Measurements from ENCODE around the gene VPS29. TPM values are rescaled to one million over a fixed set of nuclear protein-coding genes. Genes with fewer than 3 reads are reported as not detected.
A peak's percentile ranks its signal among the peaks of the same experiment; 100 is the strongest.

Gene VPS29
- total RNA-seq, 2 experiments from 2014 or later = 132 to 145 TPM

- Mint-ChIP-seq H3K27ac (no peak overlapping the region), H3K9me3 (no peaks in the 10 kb centered on the region), H3K4me1 (peaks cover 3% of the 10 kb centered on the region), H3K4me3 (no peak overlapping the region), H3K36me3 (ENCODE audit: low read depth) (no peaks in the 10 kb centered on the region), H3K27me3 (no peaks in the 10 kb centered on the region)
- ChIA-PET CTCF (interaction anchor here (2.2 kb wide), 1 partner anchor 83 kb away, joined by 6 read pairs; no protein-coding TSS in a partner anchor), POLR2A (no interaction called here)
- DNase-seq = no peak
Observed at GRCh38 chr12:110516995-110517394, 15.1 kb upstream of the VPS29 start.

DNA sequence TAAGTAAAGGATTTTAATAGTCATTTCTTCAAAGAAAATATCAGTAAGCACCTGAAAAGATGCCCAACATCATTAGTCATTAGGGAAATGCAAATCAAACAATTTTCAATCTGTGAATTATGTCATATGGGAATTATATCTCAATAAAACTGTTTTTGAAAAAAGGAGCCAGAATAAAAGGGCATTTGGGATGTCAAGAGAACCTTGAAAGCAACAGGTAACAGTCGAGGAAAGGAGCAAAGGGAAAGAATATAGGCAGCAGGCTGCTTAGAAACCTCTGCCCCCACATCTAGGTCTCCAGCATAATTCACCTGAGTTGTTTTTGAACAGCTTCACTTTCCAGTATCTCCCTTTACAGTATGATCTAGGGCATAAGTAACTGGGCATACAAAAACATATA lies 12.5 kb upstream of the VPS29 start:
- ChIA-PET CTCF (interaction anchor here (1.7 to 2.7 kb wide), 4 partner anchors 11 to 88 kb away, joined by 8 to 11 read pairs (median 10); partner anchors contain the start of genes FAM216A, RAD9B and VPS29), POLR2A (no interaction called here)
- H3K36me3 Mint-ChIP-seq (ENCODE audit: low read depth) = no peaks in the 10 kb centered on the region
- H3K4me3 Mint-ChIP-seq = no peak overlapping the region
- no peak overlapping the region for H3K27ac Mint-ChIP-seq
- H3K9me3 Mint-ChIP-seq = no peaks in the 10 kb centered on the region
- no peaks in the 10 kb centered on the region for H3K27me3 Mint-ChIP-seq
- DNase-seq = no peak
- no peaks in the 10 kb centered on the region for H3K4me1 Mint-ChIP-seq

DNA sequence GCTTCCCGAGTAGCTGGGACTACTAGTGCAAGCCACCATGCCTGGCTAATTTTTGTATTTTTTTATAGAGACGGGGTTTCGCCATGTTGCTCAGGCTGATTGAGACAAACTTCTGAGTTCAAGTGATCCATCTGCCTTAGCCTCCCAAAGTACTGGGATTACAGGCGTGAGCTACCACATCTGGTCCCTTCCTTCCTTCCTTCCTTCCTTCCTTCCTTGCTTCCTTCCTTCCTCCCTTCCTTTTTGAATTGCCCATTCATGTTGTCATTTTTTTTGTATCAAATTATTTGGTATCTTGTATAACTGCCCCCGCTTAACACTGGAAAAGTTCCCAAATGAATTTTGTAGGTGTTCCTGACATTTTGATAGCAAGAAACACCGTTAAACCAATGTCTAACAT lies 11.9 kb upstream of the VPS29 start:
- Mint-ChIP-seq H3K36me3 (ENCODE audit: low read depth) (no peaks in the 10 kb centered on the region), H3K9me3 (no peaks in the 10 kb centered on the region), H3K4me1 (no peaks in the 10 kb centered on the region), H3K4me3 (no peak overlapping the region), H3K27me3 (no peaks in the 10 kb centered on the region), H3K27ac (no peak overlapping the region)
- ChIA-PET POLR2A (no interaction called here), CTCF (interaction anchor here (0.5 to 2.7 kb wide), 6 partner anchors 11 to 88 kb away, joined by 3 to 11 read pairs (median 8); partner anchors contain the start of genes FAM216A, RAD9B and VPS29)
- DNase-seq = no peak

DNA sequence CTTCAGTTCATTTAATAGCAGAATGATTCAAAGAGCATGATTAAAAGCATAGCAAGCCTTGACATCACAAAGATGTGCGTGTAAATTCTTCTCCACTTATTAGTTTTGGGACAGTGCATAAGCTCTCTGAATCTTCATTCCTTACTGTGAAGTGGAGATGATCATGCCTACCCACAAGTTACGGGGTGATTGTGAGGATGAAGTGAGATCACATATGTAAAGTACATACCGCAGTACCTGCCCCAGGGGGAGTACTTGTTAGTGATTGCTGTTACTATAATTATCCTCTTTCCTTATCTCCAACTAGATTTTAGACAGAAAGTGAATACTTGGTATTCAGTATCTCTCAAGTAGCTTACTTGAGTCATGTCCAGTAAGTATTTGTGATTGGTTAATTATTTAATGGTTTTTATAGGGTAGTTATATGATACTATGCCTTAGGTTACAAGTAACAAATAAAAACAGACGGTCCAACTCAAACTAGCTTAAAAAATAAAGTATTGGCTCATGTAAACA lies 6.2 kb upstream of the VPS29 start:
- Mint-ChIP-seq H3K27me3 (no peaks in the 10 kb centered on the region), H3K4me3 (no peak overlapping the region), H3K36me3 (ENCODE audit: low read depth) (peaks cover 6% of the 10 kb centered on the region), H3K27ac (no peak overlapping the region), H3K9me3 (no peaks in the 10 kb centered on the region), H3K4me1 (peaks cover 4% of the 10 kb centered on the region)
- POLR2A ChIA-PET = no interaction called here
- no peak for DNase-seq
- CTCF ChIA-PET = interaction anchor here (1.2 to 1.6 kb wide), 3 partner anchors 56 to 97 kb away, joined by 4 to 7 read pairs (median 4); no protein-coding TSS in a partner anchor

GRCh38 chr12:110505332-110505731 lies 3.4 kb upstream of the VPS29 start:
- peaks cover 20% of the 10 kb centered on the region for H3K4me1 Mint-ChIP-seq
- no peak overlapping the region for H3K27ac Mint-ChIP-seq
- ChIA-PET POLR2A (no interaction called here), CTCF (interaction anchor here (1.4 to 2.9 kb wide), 2 partner anchors 55 to 74 kb away, joined by 3 to 7 read pairs; partner anchors contain the start of gene ARPC3)
- peaks cover 23% of the 10 kb centered on the region for H3K36me3 Mint-ChIP-seq (ENCODE audit: low read depth)
- no peak for DNase-seq
- H3K4me3 Mint-ChIP-seq = no peak overlapping the region
- peaks cover 4% of the 10 kb centered on the region for H3K9me3 Mint-ChIP-seq
- H3K27me3 Mint-ChIP-seq = no peaks in the 10 kb centered on the region

DNA sequence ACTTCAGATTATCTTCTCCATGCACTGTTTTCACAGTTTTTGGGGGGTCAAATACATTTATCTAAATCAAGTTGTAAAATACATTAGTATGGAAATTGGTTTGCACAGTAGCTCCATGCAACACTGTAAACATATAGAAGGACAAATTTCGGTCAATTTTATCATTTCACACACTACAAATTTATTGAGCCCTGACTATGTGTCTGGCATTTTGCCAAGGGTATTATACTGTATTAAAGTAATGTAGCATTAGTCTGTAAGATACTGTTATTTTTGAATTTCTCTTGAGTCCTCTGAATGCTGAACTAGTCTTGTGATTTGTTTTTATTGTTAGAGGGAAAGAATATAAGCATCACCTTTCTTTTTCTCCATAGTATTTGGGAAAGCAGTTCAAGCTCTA lies 1.5 kb upstream of the VPS29 start:
- Mint-ChIP-seq H3K27ac (peak overlapping the region; percentile 96), H3K36me3 (ENCODE audit: low read depth) (peaks cover 35% of the 10 kb centered on the region), H3K4me1 (peaks cover 39% of the 10 kb centered on the region), H3K4me3 (no peak overlapping the region), H3K27me3 (no peaks in the 10 kb centered on the region), H3K9me3 (peaks cover 4% of the 10 kb centered on the region)
- POLR2A ChIA-PET = no interaction called here
- DNase-seq = no peak
- CTCF ChIA-PET = interaction anchor here (1.3 to 2.9 kb wide), 6 partner anchors 10 to 112 kb away, joined by 3 to 10 read pairs (median 5); partner anchors contain the start of genes ARPC3 and TCTN1

- Mint-ChIP-seq H3K4me3 (peak overlapping the region; percentile 94), H3K9me3 (peaks cover 4% of the 10 kb centered on the region), H3K36me3 (ENCODE audit: low read depth) (peaks cover 35% of the 10 kb centered on the region), H3K27me3 (no peaks in the 10 kb centered on the region), H3K4me1 (peaks cover 43% of the 10 kb centered on the region), H3K27ac (peak overlapping the region; percentile 96)
- ChIA-PET CTCF (interaction anchor here (1.3 to 2.5 kb wide), 5 partner anchors 9 to 52 kb away, joined by 3 to 12 read pairs (median 3); partner anchors contain the start of gene ARPC3), POLR2A (interaction anchor here (0.6 to 1.7 kb wide), 2 partner anchors 32 to 112 kb away, joined by 4 to 7 read pairs; partner anchors contain the start of gene TCTN1)
- DNase-seq = peak; percentile 46
Observed at GRCh38 chr12:110501399-110501751, 536 bp downstream of the VPS29 start.

GRCh38 chr12:110498984-110499706 lies 2.8 kb downstream of the VPS29 start:
- Mint-ChIP-seq H3K9me3 (peaks cover 4% of the 10 kb centered on the region), H3K4me1 (peaks cover 45% of the 10 kb centered on the region), H3K4me3 (peak overlapping the region; percentile 12), H3K36me3 (ENCODE audit: low read depth) (peaks cover 50% of the 10 kb centered on the region), H3K27ac (peak overlapping the region; percentile 25), H3K27me3 (no peaks in the 10 kb centered on the region)
- ChIA-PET POLR2A (no interaction called here), CTCF (interaction anchor here (0.6 to 1.2 kb wide), 3 partner anchors 9 to 767 kb away, joined by 3 to 5 read pairs (median 4); no protein-coding TSS in a partner anchor)
- DNase-seq = no peak

DNA sequence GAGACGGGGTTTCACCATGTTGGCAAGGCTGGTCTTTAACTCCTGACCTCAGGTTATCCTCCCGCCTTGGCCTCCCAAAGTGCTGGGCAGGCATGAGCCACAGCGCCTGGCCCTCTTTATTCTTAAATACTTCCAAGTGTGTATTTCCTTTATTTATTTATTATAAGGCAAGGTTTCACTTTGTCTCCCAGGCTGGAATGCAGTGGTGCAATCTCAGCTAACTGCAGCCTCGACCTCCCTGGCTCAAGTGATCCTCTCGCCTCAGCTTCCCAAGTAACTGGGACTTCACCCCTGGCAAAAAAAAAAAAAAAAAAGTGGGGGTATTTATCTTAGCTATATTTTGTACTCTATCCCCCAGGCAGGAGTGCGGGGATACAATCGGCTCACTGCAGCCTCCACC lies 26.5 kb downstream of the VPS29 start:
- Mint-ChIP-seq H3K27me3 (no peaks in the 10 kb centered on the region), H3K4me3 (no peak overlapping the region), H3K27ac (no peak overlapping the region), H3K36me3 (ENCODE audit: low read depth) (peaks cover 5% of the 10 kb centered on the region), H3K4me1 (peaks cover 15% of the 10 kb centered on the region), H3K9me3 (no peaks in the 10 kb centered on the region)
- no peak for DNase-seq
- ChIA-PET POLR2A (interaction anchor here (0.6 kb wide), 1 partner anchor 34 kb away, joined by 3 read pairs; no protein-coding TSS in a partner anchor), CTCF (interaction anchor here (0.7 to 1.2 kb wide), 2 partner anchors 23 to 25 kb away, joined by 3 read pairs; partner anchors contain the start of gene ARPC3)

DNA sequence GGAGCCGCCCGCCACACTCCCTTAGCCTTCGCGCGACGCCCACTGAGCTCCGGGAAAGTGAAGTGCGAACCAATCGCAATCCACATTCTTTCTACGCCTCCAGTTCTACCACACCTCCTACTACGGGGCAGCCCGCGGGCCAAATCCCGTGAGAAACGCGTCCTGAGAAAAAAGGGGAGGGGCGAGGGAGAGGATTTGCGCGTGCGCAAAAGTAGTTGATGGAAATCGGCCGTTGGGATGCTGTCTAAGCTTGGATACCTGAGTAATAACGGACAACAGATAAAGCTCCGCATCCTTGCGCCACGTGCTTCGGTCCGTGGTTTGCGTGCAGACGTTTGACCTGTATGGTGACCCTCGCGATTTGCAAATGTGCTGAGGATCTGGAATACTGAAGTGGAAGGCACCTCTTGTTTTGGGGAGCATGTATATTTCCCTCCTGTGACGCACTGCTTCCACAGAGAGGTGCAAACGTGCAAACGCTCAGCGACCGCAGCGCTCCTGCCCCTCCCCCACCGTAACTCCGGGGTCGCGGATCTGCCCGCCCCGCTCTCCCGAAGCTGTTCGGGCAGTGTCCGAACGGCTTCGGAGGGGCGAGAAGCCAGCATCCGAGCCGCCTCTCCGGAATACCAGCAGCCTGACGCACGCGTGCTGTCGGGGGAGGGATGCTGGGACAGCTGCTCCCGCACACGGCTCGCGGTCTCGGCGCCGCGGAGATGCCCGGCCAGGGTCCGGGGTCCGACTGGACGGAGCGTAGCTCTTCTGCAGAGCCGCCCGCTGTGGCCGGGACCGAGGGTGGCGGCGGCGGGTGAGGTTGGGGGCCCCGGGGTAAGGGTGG lies 33.5 kb downstream of the VPS29 start, which contains the start of the genes FAM216A and GPN3:
Gene FAM216A, plus strand, starts transcription at position 632 of the 835 bp plus-strand sequence. Its CDS starts 31 bp downstream, at position 663.
Gene GPN3, minus strand, starts transcription at position 44 of the 835 bp plus-strand sequence. CDS start 54 bp downstream, outside the sequence.
- Mint-ChIP-seq H3K9me3 (no peaks in the 10 kb centered on the region), H3K4me1 (peaks cover 43% of the 10 kb centered on the region), H3K27ac (peak within 1 kb of the TSS; percentile 97), H3K36me3 (ENCODE audit: low read depth) (peaks cover 10% of the 10 kb centered on the region), H3K4me3 (peak within 1 kb of the TSS; percentile 98), H3K27me3 (no peaks in the 10 kb centered on the region)
- POLR2A ChIA-PET = interaction anchor here (0.6 to 1.5 kb wide), 3 partner anchors 18 to 308 kb away, joined by 3 to 11 read pairs (median 7); partner anchors contain the start of gene ARPC3
- peak; percentile 98 for DNase-seq
- CTCF ChIA-PET = interaction anchor here (0.5 to 7.4 kb wide), 31 partner anchors 8 to 416 kb away, joined by 3 to 69 read pairs (median 4); partner anchors contain the start of genes ARPC3, RAD9B, TCTN1 and VPS29

DNA sequence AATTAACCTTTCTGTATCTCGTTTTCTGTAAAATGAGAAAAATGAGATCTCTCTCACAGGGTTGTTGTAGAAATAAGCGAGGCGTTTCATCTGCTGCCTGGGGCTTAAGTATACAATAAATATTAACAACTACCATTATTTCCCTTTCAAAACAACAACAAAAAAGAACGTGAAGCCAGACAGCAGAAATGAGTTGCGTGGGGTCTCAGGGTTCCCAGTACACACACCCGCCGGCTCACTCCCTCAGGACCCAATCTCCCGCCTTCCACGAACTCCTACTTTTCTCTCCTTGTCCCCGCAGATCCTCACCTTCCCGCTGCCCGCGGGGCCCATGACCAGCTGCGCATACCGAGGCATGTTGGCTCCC lies 34.1 kb downstream of the VPS29 start:
- Mint-ChIP-seq H3K4me1 (peaks cover 43% of the 10 kb centered on the region), H3K27me3 (no peaks in the 10 kb centered on the region), H3K36me3 (ENCODE audit: low read depth) (peaks cover 10% of the 10 kb centered on the region), H3K27ac (peak overlapping the region; percentile 97), H3K4me3 (peak overlapping the region; percentile 98), H3K9me3 (no peaks in the 10 kb centered on the region)
- POLR2A ChIA-PET = interaction anchor here (1.5 kb wide), 1 partner anchor 18 kb away, joined by 7 read pairs; the partner anchor contains the start of gene ARPC3
- no peak for DNase-seq
- CTCF ChIA-PET = interaction anchor here (0.9 to 7.4 kb wide), 16 partner anchors 9 to 218 kb away, joined by 3 to 69 read pairs (median 6); partner anchors contain the start of genes ARPC3, RAD9B, TCTN1 and VPS29

GRCh38 chr12:110466791-110467190 lies 35.1 kb downstream of the VPS29 start:
- H3K9me3 Mint-ChIP-seq = no peaks in the 10 kb centered on the region

More at GRCh38 chr12:110466791-110467190, 35.1 kb downstream of the VPS29 start:
- CTCF ChIA-PET = interaction anchor here (0.5 to 7.4 kb wide), 7 partner anchors 14 to 851 kb away, joined by 3 to 69 read pairs (median 4); partner anchors contain the start of genes ARPC3 and TCTN1
- peaks cover 10% of the 10 kb centered on the region for H3K36me3 Mint-ChIP-seq (ENCODE audit: low read depth)
- H3K27me3 Mint-ChIP-seq = no peaks in the 10 kb centered on the region
- H3K4me3 Mint-ChIP-seq = peak overlapping the region; percentile 25
- DNase-seq = no peak
- H3K27ac Mint-ChIP-seq = peak overlapping the region; percentile 21
- POLR2A ChIA-PET = no interaction called here
- H3K4me1 Mint-ChIP-seq = peaks cover 44% of the 10 kb centered on the region

Data from activated CD4-positive, alpha-beta T cell treated with anti-CD3 and anti-CD28 coated beads, Interleukin-2, amount 10 ng/mL, durations not matched to agents 7 days and 5 days (primary cell).